CD4-positive, alpha-beta T cell treated with Interleukin-6 at 100 ng/mL for 8 hours (primary cell): Measurements from ENCODE around the gene NLRP4.

ENCODE experiments used
- DNase-seq: peaks from one replicate; pipeline ENCODE4 v3.0.0-alpha.2; 2020; ENCODE audit warnings: mixed read lengths, low spot score

Gene NLRP4

GRCh38 chr19:55836340-55836739 lies at the start of gene NLRP4:
TSS of gene NLRP4 (plus strand) at chr19:55836540. CDS start at chr19:55852081, 15,541 bp downstream.
- no peak for DNase-seq

- no peak for DNase-seq
Observed at GRCh38 chr19:55795021-55795420, 41.3 kb upstream of the NLRP4 start.

GRCh38 chr19:55801416-55801815 lies 34.9 kb upstream of the NLRP4 start:
- no peak for DNase-seq

- no peak for DNase-seq
Observed at GRCh38 chr19:55802281-55802680, 34.1 kb upstream of the NLRP4 start.

- no peak for DNase-seq
Observed at GRCh38 chr19:55809381-55810058, 26.8 kb upstream of the NLRP4 start.

GRCh38 chr19:55811340-55811739 lies 25.0 kb upstream of the NLRP4 start:
- DNase-seq = no peak

- no peak for DNase-seq
Observed at GRCh38 chr19:55812449-55812848, 23.9 kb upstream of the NLRP4 start.

- DNase-seq = no peak
Observed at GRCh38 chr19:55813906-55814305, 22.4 kb upstream of the NLRP4 start.

GRCh38 chr19:55820037-55820436 lies 16.3 kb upstream of the NLRP4 start:
- no peak for DNase-seq

- no peak for DNase-seq
Observed at GRCh38 chr19:55830656-55831055, 5.7 kb upstream of the NLRP4 start.

- DNase-seq = no peak
Observed at GRCh38 chr19:55831846-55832245, 4.5 kb upstream of the NLRP4 start, which contains the start of gene NLRP11. TSS of gene NLRP11 (minus strand) at chr19:55831999. CDS start at chr19:55818174, 13,825 bp downstream.

GRCh38 chr19:55832676-55833075 lies 3.7 kb upstream of the NLRP4 start:
- no peak for DNase-seq

GRCh38 chr19:55838251-55838650 lies 1.9 kb downstream of the NLRP4 start:
- DNase-seq = no peak

- no peak for DNase-seq
Observed at GRCh38 chr19:55838906-55839305, 2.6 kb downstream of the NLRP4 start.

GRCh38 chr19:55855160-55855559 lies 18.8 kb downstream of the NLRP4 start:
- DNase-seq = no peak

GRCh38 chr19:55857149-55857548 lies 20.8 kb downstream of the NLRP4 start:
- DNase-seq = no peak

GRCh38 chr19:55857974-55858373 lies 21.6 kb downstream of the NLRP4 start:
- no peak for DNase-seq

- no peak for DNase-seq
Observed at GRCh38 chr19:55858401-55858800, 22.1 kb downstream of the NLRP4 start.

GRCh38 chr19:55858969-55859368 lies 22.6 kb downstream of the NLRP4 start:
- DNase-seq = no peak

- no peak for DNase-seq
Observed at GRCh38 chr19:55866521-55866920, 30.2 kb downstream of the NLRP4 start.

GRCh38 chr19:55867101-55867500 lies 30.8 kb downstream of the NLRP4 start:
- DNase-seq = no peak

- no peak for DNase-seq
Observed at GRCh38 chr19:55870736-55871135, 34.4 kb downstream of the NLRP4 start.

GRCh38 chr19:55877211-55877610 lies 40.9 kb downstream of the NLRP4 start:
- no peak for DNase-seq

GRCh38 chr19:55882626-55883025 lies 46.3 kb downstream of the NLRP4 start:
- no peak for DNase-seq
